H9 (cell line): ENCODE data around the gene FAM13A. TPM values are rescaled to one million over a fixed set of nuclear protein-coding genes. Genes with fewer than 3 reads are reported as not detected.

Experiments used
- DNase-seq: peaks from one replicate; pipeline ENCODE4 v3.0.0-alpha.2; 2017
- H2AFZ ChIP-seq: one replicate; pipeline ENCODE4 v1.6.1; 2013; ENCODE audit warnings: mild to moderate bottlenecking, low read length, control low read depth, moderate library complexity
- H2AK5ac ChIP-seq: 2 replicates; pipeline ENCODE4 v1.6.1; 2013; ENCODE audit warnings: low read length, control low read depth, mixed read lengths; ENCODE audit not compliant: insufficient read length
- H2BK120ac ChIP-seq: one replicate; pipeline ENCODE4 v1.6.1; 2013; ENCODE audit warnings: low read depth, mild to moderate bottlenecking, low read length, control low read depth, inconsistent platforms; ENCODE audit not compliant: poor library complexity, severe bottlenecking
- H2BK12ac ChIP-seq: 2 replicates; pipeline ENCODE4 v1.6.1; 2013; ENCODE audit warnings: low read length, control low read depth, mixed read lengths, low read depth; ENCODE audit not compliant: insufficient read length
- H2BK15ac ChIP-seq: 2 replicates; pipeline ENCODE4 v1.6.1; 2013; ENCODE audit warnings: low read depth, low read length, control low read depth
- H2BK20ac ChIP-seq: one replicate; pipeline ENCODE4 v1.6.1; 2013; ENCODE audit warnings: low read depth, mild to moderate bottlenecking, low read length, control low read depth, inconsistent platforms; ENCODE audit not compliant: poor library complexity, severe bottlenecking
- H2BK5ac ChIP-seq: 2 replicates; pipeline ENCODE4 v1.6.1; 2013; ENCODE audit warnings: low read length, control low read depth, mixed read lengths; ENCODE audit not compliant: insufficient read length
- H3K14ac ChIP-seq: 2 replicates; pipeline ENCODE4 v1.6.1; 2013; ENCODE audit warnings: low read length, control low read depth; ENCODE audit not compliant: insufficient read depth
- H3K18ac ChIP-seq: 2 replicates; pipeline ENCODE4 v1.6.1; 2013; ENCODE audit warnings: low read depth, mild to moderate bottlenecking, mixed read lengths, low read length, control low read depth; ENCODE audit not compliant: insufficient read length
- H3K23ac ChIP-seq: 2 replicates; pipeline ENCODE4 v1.6.1; 2013; ENCODE audit warnings: low read length, control low read depth, mixed read lengths, low read depth; ENCODE audit not compliant: insufficient read length
- H3K23me2 ChIP-seq: 2 replicates; pipeline ENCODE4 v1.6.1; 2013; ENCODE audit warnings: low read depth, mild to moderate bottlenecking, mixed read lengths, low read length, control low read depth; ENCODE audit not compliant: insufficient read length, poor library complexity, severe bottlenecking
- H3K27ac ChIP-seq: 2 replicates; pipeline ENCODE4 v1.5.1; 2013; ENCODE audit warnings: low read length, control low read depth, mixed read lengths, low read depth; ENCODE audit not compliant: insufficient read length
- H3K27me3 ChIP-seq: 2 replicates; pipeline ENCODE4 v1.6.1; 2013; ENCODE audit warnings: low read length, control low read depth, inconsistent platforms; ENCODE audit not compliant: insufficient read depth
- H3K4ac ChIP-seq: 2 replicates; pipeline ENCODE4 v1.6.1; 2013; ENCODE audit warnings: low read depth, mild to moderate bottlenecking, control low read depth, inconsistent platforms, low read length, moderate library complexity
- H3K4me1 ChIP-seq: 2 replicates; pipeline ENCODE4 v1.6.1; 2013; ENCODE audit warnings: low read length, control low read depth, inconsistent platforms; ENCODE audit not compliant: insufficient read depth
- H3K4me2 ChIP-seq: 2 replicates; pipeline ENCODE4 v1.6.1; 2013; ENCODE audit warnings: low read length, control low read depth, mixed read lengths; ENCODE audit not compliant: insufficient read length, insufficient read depth
- H3K56ac ChIP-seq: 2 replicates; pipeline ENCODE4 v1.6.1; 2013; ENCODE audit warnings: low read depth, mild to moderate bottlenecking, mixed read lengths, low read length, control low read depth; ENCODE audit not compliant: insufficient read length
- H3K79me1 ChIP-seq: 2 replicates; pipeline ENCODE4 v1.6.1; 2013; ENCODE audit warnings: low read depth, mild to moderate bottlenecking, moderate library complexity, low read length, control low read depth, inconsistent platforms; ENCODE audit not compliant: insufficient read depth, poor library complexity, severe bottlenecking
- H3K79me2 ChIP-seq: 2 replicates; pipeline ENCODE4 v1.6.1; 2013; ENCODE audit warnings: low read length, control low read depth, inconsistent platforms; ENCODE audit not compliant: insufficient read depth
- H3K9ac ChIP-seq: 2 replicates; pipeline ENCODE4 v1.6.1; 2013; ENCODE audit warnings: low read length, control low read depth, mixed read lengths; ENCODE audit not compliant: insufficient read length; ENCODE audit errors: extremely low read depth
- H3K9me3 ChIP-seq: one replicate; pipeline ENCODE4 v1.6.1; 2013; ENCODE audit warnings: low read depth, low read length, inconsistent platforms; ENCODE audit not compliant: control insufficient read depth
- H3T11ph ChIP-seq: one replicate; pipeline ENCODE4 v1.6.1; 2013; ENCODE audit warnings: mild to moderate bottlenecking, low read length, control low read depth, inconsistent platforms
- H4K20me1 ChIP-seq: one replicate; pipeline ENCODE4 v1.6.1; 2013; ENCODE audit not compliant: control insufficient read depth, insufficient read length, insufficient read depth
- H4K5ac ChIP-seq: 2 replicates; pipeline ENCODE4 v1.6.1; 2013; ENCODE audit warnings: low read depth, mild to moderate bottlenecking, mixed read lengths, low read length, control low read depth; ENCODE audit not compliant: insufficient read length
- H4K8ac ChIP-seq: replicated peaks from 2 replicates; pipeline ENCODE4 v1.6.1; 2013; ENCODE audit warnings: low read length, control low read depth, mixed read lengths, low read depth; ENCODE audit not compliant: insufficient read length
- H4K91ac ChIP-seq: 2 replicates; pipeline ENCODE4 v1.6.1; 2013; ENCODE audit warnings: low read depth, mild to moderate bottlenecking, moderate library complexity, mixed read lengths, low read length, control low read depth; ENCODE audit not compliant: insufficient read length
- H3K27ac Mint-ChIP-seq, 3 experiments: 2 replicates in 2 of 3; 3 replicates in 1 of 3; pipeline ENCODE4 v1.8.0; 2020 to 2021; ENCODE audit warnings: mixed read lengths in 3 of 3, mild to moderate bottlenecking in 1 of 3, moderate library complexity in 1 of 3
- H3K27me3 Mint-ChIP-seq: 2 replicates; pipeline ENCODE4 v1.8.0; 2021; ENCODE audit warnings: low read depth, mild to moderate bottlenecking, moderate library complexity, mixed read lengths
- H3K36me3 Mint-ChIP-seq, 3 experiments: 2 replicates in 2 of 3; 3 replicates in 1 of 3; pipeline ENCODE4 v1.8.0; 2020 to 2021; ENCODE audit warnings: low read depth in 3 of 3, mixed read lengths in 3 of 3; ENCODE audit not compliant: insufficient read depth in 1 of 3
- H3K4me1 Mint-ChIP-seq, 2 experiments: 2 replicates each; pipeline ENCODE4 v1.8.0; 2020; ENCODE audit warnings: mixed read lengths in 2 of 2
- H3K4me3 Mint-ChIP-seq, 2 experiments: 2 replicates in 1 of 2; 3 replicates in 1 of 2; pipeline ENCODE4 v1.8.0; 2020 to 2021; ENCODE audit warnings: mild to moderate bottlenecking in 2 of 2, mixed read lengths in 2 of 2, moderate library complexity in 1 of 2
- H3K9me3 Mint-ChIP-seq, 2 experiments: 2 replicates in 1 of 2; 3 replicates in 1 of 2; pipeline ENCODE4 v1.8.0; 2020; ENCODE audit warnings: mild to moderate bottlenecking in 2 of 2, mixed read lengths in 2 of 2, moderate library complexity in 1 of 2
- CTCF ChIP-seq: fragments of 200-600 bp; sonication (generic); conservative IDR thresholded peaks from 3 replicates; pipeline ENCODE4 v1.8.0; 2021; ENCODE audit warnings: antibody characterized with exemption, mild to moderate bottlenecking
- total RNA-seq: library from RNA; stranded (reverse); gene quantifications from 2 replicates; pipeline ENCODE4 v1.2.1, GENCODE V29; 2021

The FAM13A gene
- total RNA-seq, 1 experiment from 2014 or later, result 12.7 TPM

GRCh38 chr4:88794952-88795351 lies 262.0 kb downstream of the FAM13A start:
- H2BK20ac ChIP-seq, result no peak overlapping the region
- Mint-ChIP-seq H3K9me3 (no peaks in the 10 kb centered on the region), H3K27me3 (no peaks in the 10 kb centered on the region), H3K27ac (no peak overlapping the region), H3K4me1 (peaks cover 18 to 20% of the 10 kb centered on the region in 2 experiments), H3K36me3 (peaks cover 0 to 9% (median 5%) of the 10 kb centered on the region in 3 experiments; a peak in 4 of 7 replicates), H3K4me3 (no peak overlapping the region)
- H3K79me1 ChIP-seq, result no peaks in the 10 kb centered on the region
- H2BK120ac ChIP-seq, result no peak overlapping the region
- H3K56ac ChIP-seq, result no peak overlapping the region
- H4K20me1 ChIP-seq, result no peaks in the 10 kb centered on the region
- H2BK15ac ChIP-seq, result no peak overlapping the region
- H3K27ac ChIP-seq, result no peak overlapping the region
- no peak overlapping the region for H2AFZ ChIP-seq
- H3K4me2 ChIP-seq, result no peak overlapping the region
- H3K23ac ChIP-seq, result no peak overlapping the region
- H3K14ac ChIP-seq, result no peak overlapping the region
- H3K18ac ChIP-seq, result no peak overlapping the region
- H2AK5ac ChIP-seq, result no peak overlapping the region
- H3K27me3 ChIP-seq, result no peaks in the 10 kb centered on the region
- no peaks in the 10 kb centered on the region for H3K9me3 ChIP-seq
- H4K91ac ChIP-seq, result no peak overlapping the region
- H3K4ac ChIP-seq, result no peak overlapping the region
- no peak for DNase-seq
- H4K8ac ChIP-seq, result no peak overlapping the region
- H2BK5ac ChIP-seq, result no peak overlapping the region
- H3K23me2 ChIP-seq, result no peaks in the 10 kb centered on the region
- no peak for TF ChIP-seq CTCF
- no peak overlapping the region for H3T11ph ChIP-seq
- no peak overlapping the region for H4K5ac ChIP-seq
- no peak overlapping the region for H3K9ac ChIP-seq
- no peak overlapping the region for H2BK12ac ChIP-seq
- no peaks in the 10 kb centered on the region for H3K79me2 ChIP-seq
- no peaks in the 10 kb centered on the region for H3K4me1 ChIP-seq
